Colonic mucosa (tissue), 4 donors: Measurements from ENCODE around the gene RPL3. TPM values are rescaled to one million over a fixed set of nuclear protein-coding genes. Genes with fewer than 3 reads are reported as not detected.
"Not testable (repeated sequence)": the region's sequence is repeated elsewhere in the genome, so short reads cannot be mapped to it uniquely, and the experiment has no call there.

ENCODE experiments used
- DNase-seq: peaks from one replicate; pipeline ENCODE4 v3.0.0-alpha.2; 2020
- H3K27ac ChIP-seq: fragments of 200-600 bp; one replicate; pipeline ENCODE4 v1.8.0; 2021
- H3K27me3 ChIP-seq: fragments of 200-600 bp; one replicate; pipeline ENCODE4 v1.8.0; 2021
- H3K36me3 ChIP-seq: fragments of 200-600 bp; one replicate; pipeline ENCODE4 v1.8.0; 2021
- H3K4me1 ChIP-seq: fragments of 200-600 bp; one replicate; pipeline ENCODE4 v1.8.0; 2021; ENCODE audit warnings: mild to moderate bottlenecking
- H3K4me3 ChIP-seq: fragments of 200-600 bp; one replicate; pipeline ENCODE4 v1.8.0; 2021
- H3K9ac ChIP-seq, 2 donors: one replicate each; pipeline ENCODE4 v1.7.0; 2013; ENCODE audit warnings: control low read depth in 2 of 2, low read depth in 2 of 2, low read length in 2 of 2
- H3K9me3 ChIP-seq: fragments of 200-600 bp; one replicate; pipeline ENCODE4 v1.8.0; 2021
- intact Hi-C: fragments of 100-400 bp; cut with DNase I; formaldehyde crosslinking; loops from one replicate; pipeline ENCODE4 v1.14.1; 2022
- total RNA-seq, 2 donors: library from RNA; stranded (reverse); fragmentation: NEBNext Ultra II Directional in 1 of 2; extraction: Animal tissue kit (Norgen Biotek cat#: 25700) in 1 of 2; gene quantifications; one replicate each; pipeline ENCODE4 v1.2.1, GENCODE V29; 2021
- TF ChIP-seq, protein P1 (sequence below): fragments of 200-600 bp; IDR thresholded peaks from one replicate; pipeline ENCODE4 v1.8.0; 2022; ENCODE audit warnings: antibody characterized with exemption, mild to moderate bottlenecking
- donor health status: healthy.
- donor health status: DM: no; HTN: no; CAD: no.
- donor health status: DM: no; HTN: no; CAD: no.

The RPL3 gene
- total RNA-seq, 2 donors from 2014 or later = 1,796 to 1,829 TPM

DNA sequence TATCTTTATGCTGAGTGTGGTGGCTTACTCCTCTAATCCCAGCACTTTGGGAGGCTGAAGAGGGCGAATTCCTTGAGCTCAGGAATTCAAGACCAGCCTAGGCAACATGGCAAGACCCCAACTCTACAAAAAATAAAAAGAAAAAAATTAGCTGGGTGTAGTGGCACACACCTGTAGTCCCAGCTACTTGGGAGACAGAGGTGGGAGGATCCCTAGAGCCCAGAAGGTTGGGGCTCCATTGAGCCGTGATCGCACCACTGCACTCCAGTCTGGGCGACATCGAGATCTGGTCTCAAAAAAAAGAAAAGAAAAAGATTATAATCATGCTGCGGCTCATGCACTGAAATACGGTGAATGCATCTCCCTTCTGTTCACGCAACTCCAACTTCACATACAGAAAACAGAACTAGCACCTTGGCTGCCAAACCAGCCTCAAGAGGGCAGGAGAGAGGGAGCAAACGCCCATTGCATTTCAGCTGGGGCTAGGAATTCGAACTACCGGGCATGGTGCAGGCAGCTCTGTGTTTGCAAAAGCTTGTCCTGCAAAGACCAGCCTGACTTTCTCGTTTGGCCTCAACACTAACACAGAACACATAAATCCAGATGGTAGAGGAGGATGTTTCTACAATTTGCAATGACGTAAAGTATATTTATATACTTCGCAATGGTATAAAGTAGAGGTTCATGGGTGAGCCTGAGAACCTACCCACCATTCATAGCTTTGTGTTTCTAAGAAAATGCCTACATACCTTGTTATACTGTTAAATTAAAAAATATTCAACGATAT is 24.0 kb upstream of the RPL3 start:
- Histone ChIP-seq H3K9ac (no peak overlapping the region), H3K4me3 (no peak overlapping the region), H3K36me3 (no peaks in the 10 kb centered on the region), H3K9me3 (no peaks in the 10 kb centered on the region), H3K27ac (no peak overlapping the region), H3K27me3 (no peaks in the 10 kb centered on the region), H3K4me1 (no peaks in the 10 kb centered on the region)
- TF ChIP-seq, protein P1, sequence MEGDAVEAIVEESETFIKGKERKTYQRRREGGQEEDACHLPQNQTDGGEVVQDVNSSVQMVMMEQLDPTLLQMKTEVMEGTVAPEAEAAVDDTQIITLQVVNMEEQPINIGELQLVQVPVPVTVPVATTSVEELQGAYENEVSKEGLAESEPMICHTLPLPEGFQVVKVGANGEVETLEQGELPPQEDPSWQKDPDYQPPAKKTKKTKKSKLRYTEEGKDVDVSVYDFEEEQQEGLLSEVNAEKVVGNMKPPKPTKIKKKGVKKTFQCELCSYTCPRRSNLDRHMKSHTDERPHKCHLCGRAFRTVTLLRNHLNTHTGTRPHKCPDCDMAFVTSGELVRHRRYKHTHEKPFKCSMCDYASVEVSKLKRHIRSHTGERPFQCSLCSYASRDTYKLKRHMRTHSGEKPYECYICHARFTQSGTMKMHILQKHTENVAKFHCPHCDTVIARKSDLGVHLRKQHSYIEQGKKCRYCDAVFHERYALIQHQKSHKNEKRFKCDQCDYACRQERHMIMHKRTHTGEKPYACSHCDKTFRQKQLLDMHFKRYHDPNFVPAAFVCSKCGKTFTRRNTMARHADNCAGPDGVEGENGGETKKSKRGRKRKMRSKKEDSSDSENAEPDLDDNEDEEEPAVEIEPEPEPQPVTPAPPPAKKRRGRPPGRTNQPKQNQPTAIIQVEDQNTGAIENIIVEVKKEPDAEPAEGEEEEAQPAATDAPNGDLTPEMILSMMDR = peak; percentile 57
- peak; percentile 61 for DNase-seq
- intact Hi-C loops = no loop called here

DNA sequence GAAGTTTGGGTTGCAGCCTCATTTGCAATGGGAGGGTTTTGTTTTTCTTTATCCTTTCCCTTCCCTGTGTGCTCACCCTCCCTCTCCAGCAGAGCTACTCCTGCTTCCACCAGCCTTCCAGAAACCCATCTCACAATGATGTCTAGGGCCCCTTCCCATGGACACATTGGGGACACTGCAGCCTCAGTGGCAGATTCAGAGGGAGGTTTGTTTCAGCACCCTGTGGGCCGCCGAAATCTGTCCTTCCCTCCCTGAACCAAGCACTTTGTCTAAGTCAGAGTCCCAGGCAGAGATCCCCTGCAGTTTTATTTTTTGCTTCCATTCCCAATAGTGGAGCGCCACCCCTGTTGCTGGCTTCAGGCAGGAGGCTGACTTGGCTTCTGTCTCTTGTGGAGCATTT is 21.8 kb upstream of the RPL3 start:
- Histone ChIP-seq H3K9ac (no peak overlapping the region), H3K4me3 (no peak overlapping the region), H3K4me1 (no peaks in the 10 kb centered on the region), H3K27ac (no peak overlapping the region), H3K36me3 (no peaks in the 10 kb centered on the region), H3K27me3 (no peaks in the 10 kb centered on the region), H3K9me3 (no peaks in the 10 kb centered on the region)
- intact Hi-C loops = no loop called here
- DNase-seq = no peak
- TF ChIP-seq, protein P1 = no peak

DNA sequence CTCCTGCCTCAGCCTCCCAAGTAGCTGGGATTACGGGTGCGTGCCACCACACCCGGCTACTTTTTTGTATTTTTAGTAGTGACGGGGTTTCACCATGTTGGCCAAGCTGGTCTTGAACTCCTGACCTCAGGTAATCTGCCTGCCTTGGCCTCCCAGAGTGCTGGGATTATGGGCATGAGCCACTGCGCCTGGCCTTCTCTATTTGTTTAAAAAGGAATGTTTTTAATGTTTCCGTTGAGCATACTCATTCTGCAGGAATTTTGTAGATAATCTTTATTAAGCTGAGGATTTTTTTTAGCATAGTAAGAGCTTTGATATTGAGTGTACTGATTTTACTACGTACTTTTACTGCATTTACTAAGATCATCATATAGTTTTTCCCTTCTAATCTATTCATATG is 20.4 kb upstream of the RPL3 start:
- DNase-seq, H3K36me3 ChIP-seq, H3K27me3 ChIP-seq, H3K27ac ChIP-seq, H3K4me1 ChIP-seq, H3K4me3 ChIP-seq, H3K9me3 ChIP-seq, H3K9ac ChIP-seq, intact Hi-C loops: not testable (repeated sequence)

DNA sequence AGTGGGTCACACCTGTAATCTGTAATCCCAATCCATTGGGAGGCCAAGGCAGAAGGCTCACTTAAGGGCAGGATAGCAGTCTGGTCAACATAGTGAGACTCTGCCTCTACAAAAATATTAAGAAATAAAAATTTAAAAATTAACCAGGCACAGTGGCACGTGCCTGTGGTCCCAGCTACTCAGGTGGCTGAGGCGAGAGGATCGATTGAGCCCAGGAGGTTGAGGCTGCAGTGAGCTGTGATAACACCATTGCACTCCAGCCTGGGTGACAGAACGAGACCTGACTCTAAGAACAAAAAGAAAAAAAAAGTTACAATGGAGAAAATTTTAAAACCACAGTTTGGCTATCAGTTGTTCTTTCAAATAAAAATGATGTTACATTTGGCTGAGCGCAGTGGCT is 17.0 kb upstream of the RPL3 start:
- Histone ChIP-seq H3K27ac (no peak overlapping the region), H3K9me3 (no peaks in the 10 kb centered on the region), H3K27me3 (no peaks in the 10 kb centered on the region), H3K9ac (no peak overlapping the region), H3K4me1 (no peaks in the 10 kb centered on the region), H3K4me3 (no peak overlapping the region), H3K36me3 (no peaks in the 10 kb centered on the region)
- no peak for DNase-seq
- TF ChIP-seq, protein P1 = no peak
- intact Hi-C loops = no loop called here

DNA sequence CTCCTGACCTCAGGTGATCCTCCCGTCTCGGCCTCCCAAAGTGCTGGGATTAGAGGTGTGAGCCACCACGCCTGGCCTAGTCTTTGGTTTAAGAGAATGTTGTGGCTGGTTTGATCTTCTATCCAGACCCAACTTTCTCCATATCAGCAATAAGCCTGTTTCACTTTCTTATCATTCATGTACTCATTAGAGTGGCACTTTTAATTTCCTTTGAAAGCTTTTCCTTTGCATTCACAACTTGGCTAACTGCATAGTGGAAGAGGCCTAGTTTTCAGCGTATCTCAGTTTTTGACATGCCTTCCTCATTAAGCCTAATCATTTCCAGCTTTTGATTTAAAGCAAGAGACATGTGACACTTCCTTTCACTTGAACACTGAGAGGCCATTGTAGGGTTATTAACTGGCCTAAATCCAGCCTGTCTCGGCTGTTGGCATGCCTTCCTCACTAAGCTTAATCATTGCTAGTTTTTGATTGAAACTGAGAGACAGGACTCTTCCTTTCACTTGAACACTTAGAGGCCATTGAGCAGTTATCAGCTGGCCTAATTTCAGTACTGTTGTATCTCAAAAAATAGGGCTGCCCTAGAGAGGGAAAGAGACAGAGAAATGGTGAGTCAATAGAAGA is 13.1 kb upstream of the RPL3 start:
- TF ChIP-seq, protein P1 = no peak

DNA sequence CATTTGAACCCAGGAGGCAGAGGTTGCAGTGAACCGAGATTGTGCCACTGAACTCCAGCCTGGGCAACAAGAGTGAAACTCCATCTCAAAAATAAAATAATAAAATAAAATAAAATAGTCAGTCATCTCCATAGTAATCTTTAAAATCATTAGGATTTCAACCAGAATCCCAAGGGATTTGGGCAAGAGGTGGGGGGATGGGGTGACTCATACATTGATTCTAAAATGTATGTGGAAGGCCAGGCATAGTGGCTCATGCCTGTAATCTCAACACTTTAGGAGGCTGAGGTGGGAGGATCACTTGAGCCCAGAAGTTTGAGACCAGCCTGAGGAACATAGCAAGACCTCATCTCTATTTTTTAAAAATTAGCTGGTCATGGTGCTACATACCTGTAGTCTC is 11.1 kb upstream of the RPL3 start:
- H3K4me3 ChIP-seq, H3K9ac ChIP-seq, intact Hi-C loops, H3K27me3 ChIP-seq, DNase-seq, H3K9me3 ChIP-seq, H3K4me1 ChIP-seq, H3K36me3 ChIP-seq, H3K27ac ChIP-seq: not testable (repeated sequence)

More for the DNA sequence above, 13.1 kb upstream of the RPL3 start:
- Histone ChIP-seq H3K9me3 (no peaks in the 10 kb centered on the region), H3K27me3 (no peaks in the 10 kb centered on the region), H3K36me3 (no peaks in the 10 kb centered on the region), H3K27ac (no peak overlapping the region), H3K9ac (no peak overlapping the region), H3K4me1 (no peaks in the 10 kb centered on the region), H3K4me3 (no peak overlapping the region)
- DNase-seq = no peak
- intact Hi-C loops = no loop called here
